NCI-H2196 treated with DMSO at 0.1 percent for 48 hours (cell line): ENCODE data around the gene C5.

Experiments
- DNase-seq: peaks from one replicate; lab custom pipeline; 2025; ENCODE audit not compliant: unreplicated experiment; lab: John Stamatoyannopoulos, UW

The C5 gene

GRCh38 chr9:120926397-120926928 is 123.6 kb downstream of the C5 start, which contains the start of gene TRAF1:
TSS of gene TRAF1 (minus strand) at chr9:120926796. CDS start at chr9:120926075, 721 bp downstream.
- DNase-seq = no peak

DNA sequence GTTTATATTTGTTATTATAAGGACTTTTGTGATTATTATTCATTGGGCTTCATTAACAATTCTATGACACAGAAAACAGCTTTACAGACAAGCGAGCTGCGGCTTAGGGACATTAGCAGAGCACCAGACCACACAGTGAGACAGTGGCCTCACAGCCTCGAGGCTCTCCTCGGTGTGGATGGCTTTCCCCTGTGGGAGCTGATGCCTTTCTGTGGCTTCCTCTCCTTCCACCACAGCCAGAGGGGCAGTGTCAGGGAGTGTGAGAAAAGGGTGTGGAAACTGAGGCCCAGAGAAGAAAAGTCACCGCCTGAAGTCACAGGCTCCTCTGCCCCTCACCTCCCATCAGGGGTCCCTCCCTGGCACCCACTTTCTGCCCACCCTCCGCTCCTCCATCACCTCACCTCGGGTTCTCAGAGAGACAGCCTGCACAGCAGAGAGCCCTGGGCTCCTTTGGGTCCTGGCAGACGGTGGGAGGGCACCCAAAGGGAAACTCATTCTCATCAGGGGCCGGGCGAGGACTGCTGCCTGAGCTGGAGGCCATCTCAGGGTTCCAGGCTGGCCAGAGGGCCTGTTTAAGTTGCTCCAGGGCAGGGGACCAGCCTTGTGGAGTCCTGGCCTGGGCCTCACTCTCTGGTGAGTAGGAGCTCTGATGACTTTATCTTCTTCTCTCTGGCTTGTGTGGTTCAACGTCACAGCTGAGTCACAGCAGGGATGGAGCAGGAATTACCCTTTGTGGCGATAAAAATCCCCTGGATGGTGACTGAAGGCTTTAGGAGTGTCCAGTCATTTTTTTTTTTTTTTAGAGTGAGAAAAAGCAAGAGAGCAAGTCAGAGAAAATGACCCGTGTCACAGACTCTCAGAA is 124.3 kb downstream of the C5 start:
- DNase-seq = no peak

DNA sequence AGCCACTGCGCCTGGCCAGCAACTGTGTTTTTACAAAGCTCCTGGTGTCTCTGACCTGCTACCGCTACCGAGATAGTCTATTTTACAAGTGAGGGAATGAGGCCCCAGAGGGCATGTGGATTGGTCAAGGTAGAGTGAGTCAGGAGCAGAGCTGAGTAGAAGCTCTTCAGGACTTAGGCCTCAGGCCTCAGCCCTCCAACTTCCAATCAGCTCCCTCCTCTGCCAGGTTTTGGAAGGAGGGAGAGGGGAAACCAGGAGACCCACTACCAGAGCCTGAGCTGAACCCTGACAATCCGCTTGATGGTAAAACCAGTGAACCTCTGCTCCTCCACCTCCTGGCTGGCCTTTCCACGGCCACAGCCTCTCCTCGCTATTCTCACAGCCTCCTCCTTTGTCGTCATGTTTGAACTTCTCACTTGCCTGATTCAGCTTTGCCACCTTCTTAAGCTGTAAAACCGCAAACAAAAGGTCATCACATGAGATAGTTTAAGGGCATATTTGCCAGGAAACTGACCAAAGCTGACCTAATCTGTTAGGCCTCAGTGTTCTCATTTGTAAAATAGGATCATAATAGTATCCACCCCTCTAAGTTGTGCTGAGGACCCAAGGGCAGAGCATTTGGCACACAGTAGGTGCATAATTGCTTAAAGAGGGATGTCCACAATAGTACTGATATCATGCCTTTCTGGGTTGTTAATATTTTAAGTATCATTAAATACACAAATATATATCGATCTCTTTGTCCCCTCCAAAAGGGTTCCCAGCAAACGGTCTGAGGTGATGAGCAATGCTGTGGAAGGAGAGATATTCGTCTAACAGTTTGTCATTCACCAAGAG is 125.2 kb downstream of the C5 start:
- DNase-seq = no peak

- no peak for DNase-seq
Measured at GRCh38 chr9:120923620-120924328, 126.3 kb downstream of the C5 start.

GRCh38 chr9:120922404-120923195 is 127.5 kb downstream of the C5 start:
- DNase-seq = no peak

GRCh38 chr9:120921661-120922181 is 128.4 kb downstream of the C5 start:
- DNase-seq = no peak

GRCh38 chr9:120920806-120921178 is 129.3 kb downstream of the C5 start:
- no peak for DNase-seq

DNA sequence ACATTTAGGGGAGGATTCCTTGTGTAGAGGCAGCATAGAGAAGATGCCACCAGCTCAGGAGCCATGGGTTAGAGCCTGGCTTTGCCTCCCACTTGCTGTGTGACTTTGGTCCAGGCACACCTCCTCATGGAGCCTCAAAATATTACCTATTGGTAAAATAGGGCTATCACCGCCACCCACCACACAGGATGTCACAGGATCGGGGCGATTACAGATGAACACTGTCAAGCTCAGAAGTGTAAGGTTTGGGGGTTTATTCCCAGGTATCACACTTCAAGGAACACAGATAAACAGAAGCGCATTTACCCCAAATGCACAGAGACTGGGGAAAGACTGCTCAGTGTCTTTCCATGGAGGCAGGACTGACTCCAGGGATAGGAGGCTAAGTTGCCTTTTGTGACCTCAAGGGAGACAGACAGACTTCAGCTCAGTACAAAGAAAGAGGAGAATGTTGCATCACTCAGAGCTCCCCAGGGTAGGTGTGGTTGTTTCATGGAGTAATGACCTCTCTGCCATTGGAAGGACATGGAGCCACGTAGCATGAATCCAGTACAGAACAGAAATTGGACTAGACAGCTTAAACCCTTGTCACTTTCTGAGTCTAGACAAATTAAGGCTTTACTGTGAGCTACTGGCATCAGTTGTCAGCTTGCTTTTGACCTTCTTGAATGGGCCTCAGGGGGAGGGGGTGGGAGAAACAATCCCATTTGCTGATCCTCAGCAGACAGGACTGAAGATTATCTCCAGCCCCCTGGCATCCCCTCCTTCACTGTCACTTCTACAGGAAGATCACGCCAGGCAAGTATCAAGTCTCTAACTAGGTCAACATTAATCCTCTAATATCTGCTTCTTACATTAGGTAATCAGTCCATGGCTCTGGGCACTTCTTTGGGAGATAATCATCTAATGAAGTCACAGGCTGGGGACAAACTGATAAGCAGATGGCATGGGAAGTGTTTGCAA is 130.0 kb downstream of the C5 start:
- DNase-seq = no peak

GRCh38 chr9:120918931-120919842 is 130.9 kb downstream of the C5 start:
- DNase-seq = no peak

DNA sequence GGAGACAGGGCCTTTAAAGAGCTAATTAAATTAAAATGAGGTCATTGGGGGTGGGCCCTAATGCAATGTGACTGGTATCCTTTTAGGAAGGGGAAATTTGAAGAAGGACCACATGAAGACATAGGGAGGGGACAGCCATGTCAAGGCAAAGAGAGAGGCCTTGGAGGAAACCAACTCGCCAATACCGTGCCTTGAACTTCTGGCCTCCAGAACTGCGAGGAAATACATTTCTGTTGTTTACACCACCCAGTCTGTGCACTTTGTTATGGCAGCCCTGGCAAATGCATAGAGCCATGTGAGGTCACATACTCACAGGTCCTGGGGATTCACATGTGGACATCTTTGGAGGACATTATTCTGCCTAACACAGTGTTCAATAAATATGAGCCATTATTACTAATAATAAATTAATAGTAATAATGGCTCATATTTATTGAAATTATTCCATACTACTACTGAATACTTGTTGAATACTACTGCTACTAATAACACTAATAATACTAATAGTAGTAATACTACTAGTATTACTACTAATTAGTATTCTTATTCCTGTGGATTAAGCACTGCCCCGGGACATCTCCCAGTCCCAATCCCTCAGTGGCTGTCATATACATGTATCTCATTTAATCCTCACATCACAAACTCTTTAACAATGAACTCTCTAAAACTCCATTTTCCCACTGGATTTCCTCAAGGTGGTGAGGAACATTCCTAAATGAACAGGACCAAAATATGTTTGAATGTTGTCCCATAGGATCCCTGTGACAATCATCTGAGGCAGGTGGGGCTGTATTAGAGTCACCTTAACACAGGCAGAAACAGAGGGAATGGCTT is 131.9 kb downstream of the C5 start:
- DNase-seq = no peak

GRCh38 chr9:120916991-120917880 is 132.8 kb downstream of the C5 start:
- DNase-seq = no peak

DNA sequence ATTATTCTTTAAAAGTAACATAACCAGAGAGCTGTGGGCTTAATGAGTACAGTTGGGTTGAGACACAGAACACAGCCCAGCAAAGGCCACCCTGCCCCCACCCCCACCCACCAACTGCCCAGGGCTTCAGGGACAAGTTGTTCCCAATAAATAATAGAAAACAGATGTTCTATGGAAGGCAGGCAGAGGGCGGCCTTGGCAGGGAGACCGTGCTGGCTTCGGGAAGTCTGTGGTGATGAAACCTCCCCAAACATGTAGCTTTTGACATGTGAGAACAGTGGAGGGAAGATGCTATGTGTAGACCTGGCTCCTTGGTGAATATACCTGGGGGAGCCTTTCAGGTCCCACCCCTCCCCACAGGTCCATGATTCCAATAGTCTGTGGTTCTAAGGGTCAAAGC is 133.5 kb downstream of the C5 start:
- DNase-seq = no peak

- no peak for DNase-seq
Measured at GRCh38 chr9:120915854-120916470, 134.1 kb downstream of the C5 start.

DNA sequence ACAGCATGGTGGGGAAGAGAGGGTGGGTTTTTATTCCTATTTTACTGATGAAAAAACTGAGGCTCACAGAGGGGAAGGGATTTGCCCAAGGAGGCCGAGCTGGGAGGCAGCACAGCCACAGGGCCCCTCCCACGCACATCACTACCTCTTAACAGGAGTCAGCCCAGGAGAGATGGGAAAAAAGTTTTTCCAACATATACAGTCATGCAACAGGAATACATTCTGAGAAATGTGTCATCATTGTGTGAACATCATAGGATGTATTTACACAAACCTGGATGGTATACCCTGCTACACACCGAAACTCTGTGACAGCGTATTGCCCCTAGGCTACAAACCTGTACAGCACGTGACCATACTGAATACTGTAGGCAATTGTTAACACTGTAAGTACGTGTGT is 135.1 kb downstream of the C5 start:
- no peak for DNase-seq

DNA sequence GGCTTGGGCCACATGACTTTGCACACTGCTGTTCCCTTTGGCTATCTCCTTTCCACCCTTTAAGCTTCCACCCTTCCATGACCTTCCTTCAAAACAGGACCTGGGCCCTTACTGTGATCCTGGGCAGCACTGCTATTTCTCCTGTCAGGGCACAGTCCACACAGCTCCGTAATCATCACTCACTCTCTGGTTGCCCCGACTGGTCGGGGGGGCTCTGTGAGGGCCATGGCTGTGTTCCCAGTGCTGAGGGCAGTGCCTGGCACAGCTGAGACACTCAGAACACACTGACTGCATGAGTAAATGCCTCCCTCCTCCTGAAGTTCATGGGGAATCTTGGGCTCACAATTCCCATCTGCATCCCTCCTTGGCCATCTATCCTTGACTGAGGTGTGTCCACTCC is 135.7 kb downstream of the C5 start:
- no peak for DNase-seq
